Bone marrow (tissue), 2 donors: ENCODE data around the gene FBXO9.
"Not testable (repeated sequence)": the region's sequence is repeated elsewhere in the genome, so short reads cannot be mapped to it uniquely, and the experiment has no call there.

ENCODE experiments used
- DNase-seq, 2 donors: peaks; one replicate each; lab custom pipeline; 2025; lab: John Stamatoyannopoulos, UW

The FBXO9 gene

GRCh38 chr6:53048431-53049195 lies 16.6 kb upstream of the FBXO9 start:
- DNase-seq = peak in 1 of 2 donors; percentile 68

GRCh38 chr6:53049415-53049814 lies 15.8 kb upstream of the FBXO9 start:
- no peak for DNase-seq

GRCh38 chr6:53052152-53052551 lies 13.1 kb upstream of the FBXO9 start:
- DNase-seq = not testable (repeated sequence)

GRCh38 chr6:53054532-53054931 lies 10.7 kb upstream of the FBXO9 start:
- no peak for DNase-seq

- no peak for DNase-seq
Observed at GRCh38 chr6:53055873-53056272, 9.3 kb upstream of the FBXO9 start.

GRCh38 chr6:53056273-53056672 lies 8.9 kb upstream of the FBXO9 start:
- DNase-seq = no peak

- DNase-seq = no peak
Observed at GRCh38 chr6:53058388-53059195, 6.6 kb upstream of the FBXO9 start.

- no peak for DNase-seq
Observed at GRCh38 chr6:53059648-53060589, 5.3 kb upstream of the FBXO9 start.

- no peak for DNase-seq
Observed at GRCh38 chr6:53062169-53062539, 3.0 kb upstream of the FBXO9 start.

GRCh38 chr6:53064255-53064654 lies 949 bp upstream of the FBXO9 start:
- not testable (repeated sequence) for DNase-seq

GRCh38 chr6:53064726-53065265 lies 408 bp upstream of the FBXO9 start:
- peak; percentile 93 to 94 for DNase-seq

- peak; percentile 4 to 43 for DNase-seq
Observed at GRCh38 chr6:53066077-53066417, 843 bp downstream of the FBXO9 start.

- no peak for DNase-seq
Observed at GRCh38 chr6:53066874-53067706, 1.9 kb downstream of the FBXO9 start.

GRCh38 chr6:53067849-53068361 lies 2.7 kb downstream of the FBXO9 start:
- no peak for DNase-seq

GRCh38 chr6:53069427-53069826 lies 4.2 kb downstream of the FBXO9 start:
- DNase-seq = no peak

- no peak for DNase-seq
Observed at GRCh38 chr6:53070806-53071205, 5.6 kb downstream of the FBXO9 start.

GRCh38 chr6:53074347-53074746 lies 9.1 kb downstream of the FBXO9 start:
- DNase-seq = no peak

- DNase-seq = no peak
Observed at GRCh38 chr6:53080813-53081212, 15.6 kb downstream of the FBXO9 start.

GRCh38 chr6:53086302-53086701 lies 21.1 kb downstream of the FBXO9 start:
- DNase-seq = no peak

GRCh38 chr6:53089948-53090347 lies 24.7 kb downstream of the FBXO9 start:
- no peak for DNase-seq

GRCh38 chr6:53090576-53090975 lies 25.4 kb downstream of the FBXO9 start:
- DNase-seq = no peak
